ENCODE measurements around the gene C13orf46.

- no peak for TF ChIP-seq CTCF (IDR thresholded peaks at IDR 0.05)
- no peak for TF ChIP-seq POLR2A (IDR thresholded peaks at IDR 0.05)
Measured at GRCh38 chr13:113934576-113934975, 39.3 kb downstream of the C13orf46 start.

Data from esophagus squamous epithelium (tissue), 4 donors.